A549 (cell line): ENCODE results near the gene F2RL3. TPM values are rescaled to one million over a fixed set of nuclear protein-coding genes. Genes with fewer than 3 reads are reported as not detected.

Source experiments
- MAZ ChIP-seq: fragments of 150-350 bp; IDR thresholded peaks from 2 replicates; pipeline ENCODE4 v1.6.1; 2014; ENCODE audit warnings: antibody characterized with exemption, low read depth, low read length, borderline replicate concordance
- polyA plus RNA-seq, 4 experiments: library from polyadenylated mRNA; depleted of rRNA in 3 of 4; stranded (reverse); fragments of >200 nt; fragmentation: RNase III in 1 of 4; extraction: RNeasy Plus Mini Kit Qiagen cat#74134 plus additional on column Dnase treatment in 1 of 4; gene quantifications; 2 replicates in 3 of 4; 3 replicates in 1 of 4; pipeline ENCODE4 v1.2.3, GENCODE V29; 2011 to 2017
- small RNA-seq, 6 experiments: library from RNA; depleted of rRNA; stranded (forward); fragments of <200 nt; gene quantifications; one replicate each; pipeline ENCODE3, GENCODE V24; 2012
- TF ChIP-seq, protein P1 (sequence below): fragments of 450-650 bp; IDR thresholded peaks from 2 replicates; pipeline ENCODE4 v1.6.1; 2014; ENCODE audit warnings: antibody characterized with exemption

Gene F2RL3
- polyA plus RNA-seq, 2 of the 4 experiments (the other 2 are of a cell fraction) = not detected

GRCh38 chr19:16940626-16941025 lies 51.8 kb downstream of the F2RL3 start (continued):
- TF ChIP-seq, protein P1, sequence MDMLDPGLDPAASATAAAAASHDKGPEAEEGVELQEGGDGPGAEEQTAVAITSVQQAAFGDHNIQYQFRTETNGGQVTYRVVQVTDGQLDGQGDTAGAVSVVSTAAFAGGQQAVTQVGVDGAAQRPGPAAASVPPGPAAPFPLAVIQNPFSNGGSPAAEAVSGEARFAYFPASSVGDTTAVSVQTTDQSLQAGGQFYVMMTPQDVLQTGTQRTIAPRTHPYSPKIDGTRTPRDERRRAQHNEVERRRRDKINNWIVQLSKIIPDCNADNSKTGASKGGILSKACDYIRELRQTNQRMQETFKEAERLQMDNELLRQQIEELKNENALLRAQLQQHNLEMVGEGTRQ = no peak
- TF ChIP-seq MAZ = no peak

Small RNA genes lying within 50 kb of the gene (small RNA-seq; reads per million reads assigned to genes)
- gene RN7SL823P = 0 reads per million in 6 experiments
- 0 reads per million in 6 experiments for gene RN7SL835P

Other genes starting within 250 kb of the F2RL3 start
- gene SMIM7, start 228.9 kb upstream of the F2RL3 start, polyA plus RNA-seq (2011; rRNA removed) = 98.8 and 103 TPM in 2 replicates
- 74.6 to 74.8 TPM (median 74.7 TPM) in 3 replicates for gene SMIM7, start 228.9 kb upstream of the F2RL3 start, polyA plus RNA-seq (2017; fragmentation: RNase III; extraction: RNeasy Plus Mini Kit Qiagen cat#74134 plus additional on column Dnase treatment)
- 1.2 and 1.8 TPM in 2 replicates for gene TMEM38A, start 227.9 kb upstream of the F2RL3 start, polyA plus RNA-seq (2011; rRNA removed)
- 1.1 to 2.1 TPM (median 1.5 TPM) in 3 replicates for gene TMEM38A, start 227.9 kb upstream of the F2RL3 start, polyA plus RNA-seq (2017; fragmentation: RNase III; extraction: RNeasy Plus Mini Kit Qiagen cat#74134 plus additional on column Dnase treatment)
- 0.01 TPM in 1 of 2 replicates, not detected in the other for gene NWD1, start 169.2 kb upstream of the F2RL3 start, polyA plus RNA-seq (2011; rRNA removed)
- gene NWD1, start 169.2 kb upstream of the F2RL3 start, polyA plus RNA-seq (2017; fragmentation: RNase III; extraction: RNeasy Plus Mini Kit Qiagen cat#74134 plus additional on column Dnase treatment) = 0.01 TPM in 1 of 3 replicates, not detected in the others
- gene SIN3B, start 59.6 kb upstream of the F2RL3 start, polyA plus RNA-seq (2011; rRNA removed) = 12.2 and 14.8 TPM in 2 replicates
- gene SIN3B, start 59.6 kb upstream of the F2RL3 start, polyA plus RNA-seq (2017; fragmentation: RNase III; extraction: RNeasy Plus Mini Kit Qiagen cat#74134 plus additional on column Dnase treatment) = 18.9 to 22.4 TPM (median 21.3 TPM) in 3 replicates
- 0.03 and 0.12 TPM in 2 replicates for gene CPAMD8, start 137.8 kb downstream of the F2RL3 start, polyA plus RNA-seq (2011; rRNA removed)
- gene CPAMD8, start 137.8 kb downstream of the F2RL3 start, polyA plus RNA-seq (2017; fragmentation: RNase III; extraction: RNeasy Plus Mini Kit Qiagen cat#74134 plus additional on column Dnase treatment) = not detected in 3 replicates
- gene HAUS8, start 186.5 kb downstream of the F2RL3 start, polyA plus RNA-seq (2011; rRNA removed) = 13.9 and 15.1 TPM in 2 replicates
- gene HAUS8, start 186.5 kb downstream of the F2RL3 start, polyA plus RNA-seq (2017; fragmentation: RNase III; extraction: RNeasy Plus Mini Kit Qiagen cat#74134 plus additional on column Dnase treatment) = 15.9 to 16.6 TPM (median 16.2 TPM) in 3 replicates
- gene MYO9B, start 186.8 kb downstream of the F2RL3 start, polyA plus RNA-seq (2011; rRNA removed) = 13.0 and 18.9 TPM in 2 replicates
- gene MYO9B, start 186.8 kb downstream of the F2RL3 start, polyA plus RNA-seq (2017; fragmentation: RNase III; extraction: RNeasy Plus Mini Kit Qiagen cat#74134 plus additional on column Dnase treatment) = 23.9 to 28.1 TPM (median 27.7 TPM) in 3 replicates